GM12878 (cell line): ENCODE results near the gene PRCD. TPM values are rescaled to one million over a fixed set of nuclear protein-coding genes. Genes with fewer than 3 reads are reported as not detected.

Experiments used
- ATAC-seq: fragments of 200-7000 bp; cut with Tn5 transposase; 3 replicates; pipeline ENCODE4 v1.9.1; 2020; ENCODE audit warnings: mild to moderate bottlenecking, moderate library complexity
- BruUV-seq: library from RNA; stranded (reverse); fragments of 400-500 nt; replicated peaks from 2 replicates; lab custom pipeline; 2021; lab: Mats Ljungman, UMichigan
- CTCF ChIA-PET: fragments of 300-600 bp; sonication (Branson Sonifier 250); formaldehyde crosslinking; extraction: SDS; loops from one replicate; lab custom pipeline; 2021; ENCODE audit warnings: inconsistent platforms; lab: Yijun Ruan, JAX
- POLR2A ChIA-PET: fragments of 350-600 bp; formaldehyde crosslinking; extraction: SDS; loops from one replicate; lab custom pipeline; 2021; ENCODE audit warnings: inconsistent platforms; lab: Charles Lee
- RAD21 ChIA-PET: fragments of 300-600 bp; sonication (Branson Sonifier 250); formaldehyde crosslinking; loops from one replicate; lab custom pipeline; 2023; ENCODE audit warnings: antibody characterized with exemption; ENCODE audit not compliant: unreplicated experiment; lab: Charles Lee
- SMC1A ChIA-PET: fragments of 300-600 bp; sonication (Branson Sonifier 250); formaldehyde crosslinking; loops from one replicate; lab custom pipeline; 2023; ENCODE audit not compliant: unreplicated experiment, uncharacterized antibody; lab: Charles Lee
- DNase-seq: peaks from one replicate; pipeline ENCODE4 v3.0.0-alpha.2; 2011; ENCODE audit warnings: low read depth, low spot score
- FAIRE-seq: peaks from 3 replicates; lab custom pipeline; 2011; peaks lifted over from hg19 to GRCh38; lab: Jason Lieb, UNC
- H2AFZ ChIP-seq: 2 replicates; pipeline ENCODE4 v1.6.0; 2011; ENCODE audit warnings: low read depth, low read length, control low read depth; ENCODE audit not compliant: control insufficient read depth
- H3K27ac ChIP-seq: 2 replicates; pipeline ENCODE4 v1.5.1; 2011; ENCODE audit warnings: control low read depth; ENCODE audit not compliant: control insufficient read depth, insufficient read depth
- H3K27me3 ChIP-seq, 2 experiments: replicated peaks in 1 of 2; 2 replicates each; pipeline versions ENCODE4 v1.6.0 to v1.6.1; 2011; ENCODE audit warnings: low read length in 1 of 2; ENCODE audit not compliant: control insufficient read depth in 2 of 2, insufficient read depth in 2 of 2
- H3K36me3 ChIP-seq, 2 experiments: 2 replicates each; pipeline ENCODE4 v1.5.1; 2011; ENCODE audit warnings: low read length in 1 of 2; ENCODE audit not compliant: control insufficient read depth in 2 of 2, insufficient read depth in 2 of 2
- H3K4me1 ChIP-seq: 2 replicates; pipeline ENCODE4 v1.6.1; 2011; ENCODE audit warnings: mild to moderate bottlenecking, low read length, moderate library complexity, mixed read lengths; ENCODE audit not compliant: control insufficient read depth, insufficient read depth
- H3K4me2 ChIP-seq: 2 replicates; pipeline ENCODE4 v1.6.0; 2011; ENCODE audit warnings: control low read depth; ENCODE audit not compliant: control insufficient read depth, insufficient read depth
- H3K4me3 ChIP-seq: fragments of 200-600 bp; sonication (generic); 2 replicates; pipeline ENCODE4 v1.5.1; 2016
- H3K79me2 ChIP-seq: 2 replicates; pipeline ENCODE4 v1.6.0; 2011; ENCODE audit warnings: low read length; ENCODE audit not compliant: control insufficient read depth, insufficient read depth
- H3K9ac ChIP-seq: 2 replicates; pipeline ENCODE4 v1.8.0; 2011; ENCODE audit warnings: low read length, control low read depth, mixed read lengths; ENCODE audit not compliant: control insufficient read depth, insufficient read depth
- H3K9me3 ChIP-seq: replicated peaks from 3 replicates; pipeline ENCODE4 v1.5.1; 2011; ENCODE audit warnings: mild to moderate bottlenecking, low read length; ENCODE audit not compliant: control insufficient read depth, insufficient read depth
- H4K20me1 ChIP-seq: 2 replicates; pipeline ENCODE4 v1.6.0; 2011; ENCODE audit not compliant: control insufficient read depth, insufficient read depth
- ESRRA ChIP-seq: IDR thresholded peaks from 2 replicates; pipeline ENCODE4 v1.6.1; 2012; ENCODE audit warnings: mild to moderate bottlenecking, low read length, improper control_type of control experiment
- EZH2 ChIP-seq: IDR thresholded peaks from 2 replicates; pipeline ENCODE4 v1.6.1; 2012; ENCODE audit warnings: low read depth, mild to moderate bottlenecking, control low read depth, inconsistent platforms, low read length, borderline replicate concordance; ENCODE audit not compliant: control insufficient read depth
- GABPA ChIP-seq: IDR thresholded peaks from 2 replicates; pipeline ENCODE4 v1.6.1; 2014; ENCODE audit warnings: antibody characterized with exemption, low read depth, mild to moderate bottlenecking, inconsistent platforms
- GATAD2B ChIP-seq: fragments of 450-650 bp; conservative IDR thresholded peaks from 2 replicates; pipeline ENCODE4 v1.6.1; 2017; ENCODE audit warnings: low read depth, mild to moderate bottlenecking, moderate library complexity
- HCFC1 ChIP-seq: fragments of 150-350 bp; IDR thresholded peaks from 2 replicates; pipeline ENCODE4 v1.6.1; 2014; ENCODE audit warnings: low read length
- KAT2A ChIP-seq: conservative IDR thresholded peaks from 2 replicates; pipeline ENCODE4 v1.6.1; 2011; ENCODE audit warnings: low read depth, low read length; ENCODE audit not compliant: control insufficient read depth
- LARP7 ChIP-seq: fragments of 450-650 bp; IDR thresholded peaks from 2 replicates; pipeline ENCODE4 v1.6.1; 2017; ENCODE audit warnings: mild to moderate bottlenecking
- PAX8 ChIP-seq: fragments of 450-650 bp; IDR thresholded peaks from 2 replicates; pipeline ENCODE4 v1.6.1; 2017; ENCODE audit warnings: mild to moderate bottlenecking, moderate library complexity
- SRF ChIP-seq, 2 experiments: IDR thresholded peaks; 2 replicates each; pipeline ENCODE4 v1.6.1; 2011; ENCODE audit warnings: low read depth in 2 of 2, low read length in 2 of 2, mild to moderate bottlenecking in 1 of 2, moderate library complexity in 1 of 2
- STAT3 ChIP-seq: IDR thresholded peaks from 2 replicates; pipeline ENCODE4 v1.6.1; 2011; ENCODE audit warnings: low read depth, low read length, improper control_type of control experiment
- ZNF24 ChIP-seq: fragments of 450-650 bp; IDR thresholded peaks from 2 replicates; pipeline ENCODE4 v1.6.1; 2017; ENCODE audit warnings: antibody characterized with exemption, mild to moderate bottlenecking
- WGBS: methylation state at CpG from one replicate; pipeline ENCODE4 v1.1.6; 2016; ENCODE audit warnings: low lambda C conversion rate; ENCODE audit not compliant: insufficient replicate concordance, insufficient coverage; ENCODE audit errors: missing lambda C conversion rate; 5-methylcytosine and 5-hydroxymethylcytosine counted together
- in situ Hi-C: fragments of 300-500 bp; cut with MboI; formaldehyde crosslinking; loops from 9 replicates; pipeline ENCODE4 v1.14.3; 2018; ENCODE audit warnings: mixed read lengths
- intact Hi-C: fragments of 100-400 bp; cut with micrococcal nuclease; formaldehyde crosslinking; loops from one replicate; pipeline ENCODE4 v1.14.2; 2022; ENCODE audit not compliant: unreplicated experiment
- polyA plus RNA-seq, 11 experiments: library from polyadenylated mRNA; depleted of rRNA in 4 of 11; unstranded in 6 of 11; stranded (reverse) in 5 of 11; fragments of >200 nt; fragmentation: Nextera tagmentation in 4 of 11; fragmentation: Illumina TruSeq in 1 of 11; extraction: Ambion mirVana in 4 of 11; extraction: Trizol in 1 of 11; gene quantifications; 1 replicate in 1 of 11; 2 replicates in 10 of 11; pipeline versions ENCODE4 v1.2.1 to v1.2.3, GENCODE V29; 2011 to 2016; ENCODE audit warnings: inconsistent platforms in 2 of 11, missing spikeins in 2 of 11, low read depth in 1 of 11
- total RNA-seq, 4 experiments: library from RNA; depleted of rRNA in 3 of 4; stranded (reverse); fragments of >200 nt in 3 of 4; fragmentation: Illumina TruSeq in 1 of 4; extraction: Trizol in 1 of 4; gene quantifications; 2 replicates each; pipeline versions ENCODE4 v1.2.1 to v1.2.3, GENCODE V29; 2013 to 2021
- TF ChIP-seq, protein P1 (sequence below): IDR thresholded peaks from 2 replicates; pipeline ENCODE4 v1.6.1; 2012; ENCODE audit warnings: low read depth, low read length, improper control_type of control experiment
- TF ChIP-seq, protein P2 (sequence below): fragments of 450-650 bp; conservative IDR thresholded peaks from 2 replicates; pipeline ENCODE4 v1.6.1; 2017; ENCODE audit warnings: mild to moderate bottlenecking, moderate library complexity

PRCD gene
- total and polyA plus RNA-seq, 10 of the 15 experiments (the other 5 are each of a cell fraction or from before 2014, with no cell fraction given): 0.18 to 0.95 (median 0.34) TPM; not detected in 4

- TF ChIP-seq PAX8: no peak
These were observed 31.1 kb downstream of the PRCD start (continued) for GRCh38 chr17:76570877-76571471.

GRCh38 chr17:76572201-76572910 is 32.5 kb downstream of the PRCD start:
- Histone ChIP-seq H3K4me3 (no peak overlapping the region), H3K79me2 (no peaks in the 10 kb centered on the region), H3K9me3 (no peaks in the 10 kb centered on the region), H3K4me2 (no peak overlapping the region), H3K27me3 (no peaks in the 10 kb centered on the region), H2AFZ (no peak overlapping the region), H3K4me1 (no peaks in the 10 kb centered on the region), H3K36me3 (no peaks in the 10 kb centered on the region; a peak in 1 of 4 replicates), H3K27ac (no peak overlapping the region), H4K20me1 (no peaks in the 10 kb centered on the region), H3K9ac (no peak overlapping the region)
- ChIA-PET CTCF (interaction anchor here (1.0 to 1.3 kb wide), 2 partner anchors 12 to 14 kb away, joined by 3 to 5 read pairs; no protein-coding TSS in a partner anchor), POLR2A (no interaction called here), SMC1A (no interaction called here), RAD21 (interaction anchor here (0.6 kb wide), 1 partner anchor 477 kb away, joined by 3 read pairs; no protein-coding TSS in a partner anchor)
- no peak for TF ChIP-seq LARP7
- FAIRE-seq: no peak
- DNase-seq: no peak
- no TSS peak for BruUV-seq
- in situ Hi-C loops: no loop called here
- 40% methylated on average over 17 of the region's 17 CpGs for WGBS
- no peak for ATAC-seq
- intact Hi-C loops: no loop called here

- Histone ChIP-seq H3K36me3 (no peaks in the 10 kb centered on the region), H4K20me1 (no peaks in the 10 kb centered on the region), H3K27ac (no peak overlapping the region), H3K79me2 (no peaks in the 10 kb centered on the region), H3K27me3 (no peaks in the 10 kb centered on the region), H3K4me1 (no peaks in the 10 kb centered on the region), H3K9me3 (no peaks in the 10 kb centered on the region), H3K4me3 (no peak overlapping the region), H3K9ac (no peak overlapping the region), H2AFZ (no peak overlapping the region), H3K4me2 (no peak overlapping the region)
- SMC1A ChIA-PET: no interaction called here
- CTCF ChIA-PET: no interaction called here
- POLR2A ChIA-PET: no interaction called here
- FAIRE-seq (no peak), ATAC-seq (no peak), DNase-seq (no peak)
- RAD21 ChIA-PET: no interaction called here
- 75% methylated on average over 10 of the region's 10 CpGs for WGBS
- intact Hi-C loops: no loop called here
- in situ Hi-C loops: no loop called here
- BruUV-seq: no TSS peak
- TF ChIP-seq SRF (IDR thresholded peaks at IDR 0.05; ENCODE audit: low read depth in 2 of 2, low read length in 2 of 2) (no peak), GATAD2B (no peak), ESRRA (no peak), KAT2A (no peak), EZH2 (no peak), STAT3 (no peak), GABPA (no peak), HCFC1 (no peak), ZNF24 (no peak)
- TF ChIP-seq, protein P1, sequence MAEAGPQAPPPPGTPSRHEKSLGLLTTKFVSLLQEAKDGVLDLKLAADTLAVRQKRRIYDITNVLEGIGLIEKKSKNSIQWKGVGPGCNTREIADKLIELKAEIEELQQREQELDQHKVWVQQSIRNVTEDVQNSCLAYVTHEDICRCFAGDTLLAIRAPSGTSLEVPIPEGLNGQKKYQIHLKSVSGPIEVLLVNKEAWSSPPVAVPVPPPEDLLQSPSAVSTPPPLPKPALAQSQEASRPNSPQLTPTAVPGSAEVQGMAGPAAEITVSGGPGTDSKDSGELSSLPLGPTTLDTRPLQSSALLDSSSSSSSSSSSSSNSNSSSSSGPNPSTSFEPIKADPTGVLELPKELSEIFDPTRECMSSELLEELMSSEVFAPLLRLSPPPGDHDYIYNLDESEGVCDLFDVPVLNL: no peak
- TF ChIP-seq, protein P2, sequence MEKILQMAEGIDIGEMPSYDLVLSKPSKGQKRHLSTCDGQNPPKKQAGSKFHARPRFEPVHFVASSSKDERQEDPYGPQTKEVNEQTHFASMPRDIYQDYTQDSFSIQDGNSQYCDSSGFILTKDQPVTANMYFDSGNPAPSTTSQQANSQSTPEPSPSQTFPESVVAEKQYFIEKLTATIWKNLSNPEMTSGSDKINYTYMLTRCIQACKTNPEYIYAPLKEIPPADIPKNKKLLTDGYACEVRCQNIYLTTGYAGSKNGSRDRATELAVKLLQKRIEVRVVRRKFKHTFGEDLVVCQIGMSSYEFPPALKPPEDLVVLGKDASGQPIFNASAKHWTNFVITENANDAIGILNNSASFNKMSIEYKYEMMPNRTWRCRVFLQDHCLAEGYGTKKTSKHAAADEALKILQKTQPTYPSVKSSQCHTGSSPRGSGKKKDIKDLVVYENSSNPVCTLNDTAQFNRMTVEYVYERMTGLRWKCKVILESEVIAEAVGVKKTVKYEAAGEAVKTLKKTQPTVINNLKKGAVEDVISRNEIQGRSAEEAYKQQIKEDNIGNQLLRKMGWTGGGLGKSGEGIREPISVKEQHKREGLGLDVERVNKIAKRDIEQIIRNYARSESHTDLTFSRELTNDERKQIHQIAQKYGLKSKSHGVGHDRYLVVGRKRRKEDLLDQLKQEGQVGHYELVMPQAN: no peak
These were observed 33.3 kb downstream of the PRCD start for GRCh38 chr17:76573096-76573495.
